Measurements from ENCODE around the gene FAM120A.

Gene FAM120A

GRCh38 chr9:93565089-93565488 is 113.6 kb downstream of the FAM120A start:
- DNase-seq, result no peak

- DNase-seq, result peak; percentile 99
Measured at GRCh38 chr9:93566408-93567270, 115.2 kb downstream of the FAM120A start.

- no peak for DNase-seq
Measured at GRCh38 chr9:93567271-93567959, 115.9 kb downstream of the FAM120A start.

- no peak for DNase-seq
Measured at GRCh38 chr9:93568169-93568568, 116.7 kb downstream of the FAM120A start.

- DNase-seq, result no peak
Measured at GRCh38 chr9:93569621-93570174, 118.2 kb downstream of the FAM120A start.

GRCh38 chr9:93572221-93572620 is 120.7 kb downstream of the FAM120A start:
- no peak for DNase-seq

- no peak for DNase-seq
Measured at GRCh38 chr9:93572636-93573515, 121.4 kb downstream of the FAM120A start.

GRCh38 chr9:93573516-93573828 is 122.0 kb downstream of the FAM120A start:
- no peak for DNase-seq

- DNase-seq, result no peak
Measured at GRCh38 chr9:93574091-93574899, 122.8 kb downstream of the FAM120A start.

- DNase-seq, result no peak
Measured at GRCh38 chr9:93574900-93575795, 123.7 kb downstream of the FAM120A start.

- peak; percentile 73 for DNase-seq
Measured at GRCh38 chr9:93575796-93576257, 124.3 kb downstream of the FAM120A start.

GRCh38 chr9:93576258-93577077 is 125.0 kb downstream of the FAM120A start, which contains the start of gene PHF2:
TSS of gene PHF2 (plus strand) at chr9:93576584. CDS start at chr9:93576774, 190 bp downstream.
- DNase-seq, result no peak

- peak; percentile 55 for DNase-seq
Measured at GRCh38 chr9:93577078-93577974, 125.8 kb downstream of the FAM120A start.

GRCh38 chr9:93577975-93578682 is 126.6 kb downstream of the FAM120A start:
- no peak for DNase-seq

GRCh38 chr9:93578844-93579243 is 127.4 kb downstream of the FAM120A start:
- DNase-seq, result no peak

- no peak for DNase-seq
Measured at GRCh38 chr9:93579711-93580516, 128.4 kb downstream of the FAM120A start.

Measured in femur (tissue), 1 donor.